ENCODE measurements around the gene BIRC6.
"Not testable (repeated sequence)": the region's sequence is repeated elsewhere in the genome, so short reads cannot be mapped to it uniquely, and the experiment has no call there.

Gene BIRC6

DNA sequence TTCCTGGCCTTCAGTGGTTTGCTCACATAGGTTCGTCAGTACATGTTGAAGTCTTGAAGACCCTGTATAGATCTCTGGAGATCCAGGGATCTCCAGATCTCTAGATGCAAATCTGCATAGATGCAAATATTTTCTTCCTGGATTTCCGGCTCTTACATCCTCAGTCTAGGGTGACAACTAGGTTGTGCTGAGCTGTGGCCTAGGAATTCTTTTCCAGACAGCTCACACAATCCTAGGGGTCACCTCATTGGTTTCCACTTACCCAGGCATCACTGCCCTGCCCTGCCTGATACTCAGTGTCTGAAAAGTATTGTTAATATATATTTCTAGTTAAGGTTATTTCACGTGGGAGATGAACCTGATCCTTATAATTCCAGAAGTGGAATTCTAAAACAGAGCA lies 165.9 kb downstream of the BIRC6 start:
- DNase-seq = no peak

DNA sequence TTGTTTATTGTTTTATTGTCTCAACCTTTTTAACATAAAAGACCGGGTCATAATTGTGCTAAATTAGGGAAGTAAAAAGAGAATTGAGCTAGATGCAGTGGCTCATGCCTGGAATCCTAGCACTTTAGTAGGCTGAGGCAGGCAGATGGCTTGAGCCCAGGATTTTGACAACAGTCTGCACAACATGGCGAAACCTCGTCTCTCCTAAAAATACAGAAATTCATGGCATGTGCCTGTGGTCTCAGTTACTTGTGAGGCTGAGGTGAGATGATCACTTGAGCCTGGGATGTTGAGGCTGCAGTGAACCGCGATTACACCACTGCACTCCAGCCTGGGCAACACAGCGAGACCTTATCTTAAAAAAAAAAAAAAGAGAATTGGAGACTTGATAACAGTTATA lies 166.9 kb downstream of the BIRC6 start:
- no peak for DNase-seq

DNA sequence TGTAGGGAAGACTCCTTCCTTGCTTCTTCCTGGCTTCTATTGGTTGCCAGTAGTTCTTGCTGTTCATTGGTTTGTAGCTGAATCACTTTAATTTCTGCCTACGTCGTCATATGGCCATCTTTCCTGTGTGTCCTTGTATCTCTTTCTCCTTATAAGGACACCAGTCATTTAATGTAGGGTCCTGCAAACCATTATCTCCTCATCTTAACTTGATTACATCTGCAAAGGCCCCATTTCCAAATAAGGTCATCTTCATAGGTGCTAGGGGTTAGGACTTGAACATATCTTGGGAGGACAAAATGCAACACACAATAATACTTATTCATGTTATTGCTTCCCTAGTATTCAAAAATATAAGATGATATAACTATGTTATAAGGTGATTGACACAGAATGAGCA lies 175.5 kb downstream of the BIRC6 start:
- DNase-seq = no peak

DNA sequence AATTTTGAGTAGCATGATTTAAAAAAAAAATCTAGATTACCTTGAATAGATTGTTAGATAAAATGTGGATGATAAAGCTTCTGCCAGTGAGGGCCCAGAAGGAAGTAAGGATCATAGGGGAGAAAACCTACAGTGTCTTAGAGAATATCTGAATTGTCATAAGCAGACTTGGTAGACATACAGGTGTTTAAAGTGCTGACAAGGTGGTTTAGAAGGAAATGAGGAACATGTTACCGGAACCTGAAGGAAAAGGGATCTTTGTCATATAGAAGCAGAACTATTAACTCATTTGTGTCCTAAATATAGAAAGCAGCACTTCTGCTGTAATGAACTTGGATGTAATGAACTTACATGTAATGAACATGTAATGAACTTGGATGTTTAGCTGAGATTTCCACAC lies 176.1 kb downstream of the BIRC6 start:
- no peak for DNase-seq

DNA sequence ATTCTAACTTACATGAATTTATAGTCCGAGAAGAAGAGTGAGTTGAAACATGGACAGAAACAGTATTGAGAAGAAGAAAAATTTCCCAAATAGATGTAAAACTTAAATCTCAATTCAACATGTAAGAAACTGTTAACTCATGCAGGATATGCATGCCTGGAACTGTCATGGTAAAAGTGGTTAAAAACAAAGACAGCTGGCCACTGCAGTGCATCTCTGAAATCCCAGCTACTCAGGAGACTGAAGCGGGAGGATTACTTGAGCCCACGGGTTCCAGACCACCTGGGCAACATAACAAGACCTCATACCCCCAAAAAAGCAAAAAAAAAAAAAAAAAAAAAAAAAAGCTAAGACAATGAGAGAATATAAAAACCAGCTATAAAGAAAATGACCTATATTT lies 178.0 kb downstream of the BIRC6 start:
- peak; percentile 1 for DNase-seq

DNA sequence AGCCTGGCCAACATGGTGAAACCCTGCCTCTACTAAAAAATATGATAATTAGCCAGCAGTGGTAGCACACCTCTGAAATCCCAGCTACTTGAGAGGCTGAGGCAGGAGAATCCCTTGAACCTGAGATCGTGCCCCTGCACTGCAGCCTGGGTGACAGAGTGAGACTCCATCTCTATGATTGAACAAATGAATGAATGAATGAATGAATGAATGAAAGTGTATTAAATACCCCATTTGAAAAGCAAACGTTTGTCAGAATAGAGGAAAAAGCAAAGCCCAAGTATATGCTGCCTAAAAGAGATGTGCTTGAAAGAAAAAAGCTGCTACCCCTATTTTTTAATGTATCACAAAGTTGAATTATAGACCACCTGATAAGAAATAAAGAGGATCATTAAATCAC lies 181.9 kb downstream of the BIRC6 start:
- no peak for DNase-seq

DNA sequence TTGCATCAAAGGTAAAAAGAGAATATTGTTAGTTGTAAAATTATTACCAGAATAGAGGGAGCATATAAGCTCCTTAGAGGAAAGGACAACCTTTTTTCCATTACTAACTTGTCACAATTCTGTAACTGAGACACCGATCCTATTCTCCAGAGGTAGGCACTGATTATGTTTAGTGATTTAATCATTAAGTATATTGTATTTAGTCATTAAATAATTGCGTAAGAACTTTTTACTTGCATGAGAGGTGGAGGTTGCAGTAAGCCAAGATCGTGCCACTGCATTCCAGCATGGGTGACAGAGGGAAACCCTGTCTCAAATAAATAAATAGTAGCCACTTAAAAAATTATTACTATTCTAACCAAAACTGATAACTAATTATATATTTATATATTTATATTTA lies 195.7 kb downstream of the BIRC6 start:
- DNase-seq = not testable (repeated sequence)

DNA sequence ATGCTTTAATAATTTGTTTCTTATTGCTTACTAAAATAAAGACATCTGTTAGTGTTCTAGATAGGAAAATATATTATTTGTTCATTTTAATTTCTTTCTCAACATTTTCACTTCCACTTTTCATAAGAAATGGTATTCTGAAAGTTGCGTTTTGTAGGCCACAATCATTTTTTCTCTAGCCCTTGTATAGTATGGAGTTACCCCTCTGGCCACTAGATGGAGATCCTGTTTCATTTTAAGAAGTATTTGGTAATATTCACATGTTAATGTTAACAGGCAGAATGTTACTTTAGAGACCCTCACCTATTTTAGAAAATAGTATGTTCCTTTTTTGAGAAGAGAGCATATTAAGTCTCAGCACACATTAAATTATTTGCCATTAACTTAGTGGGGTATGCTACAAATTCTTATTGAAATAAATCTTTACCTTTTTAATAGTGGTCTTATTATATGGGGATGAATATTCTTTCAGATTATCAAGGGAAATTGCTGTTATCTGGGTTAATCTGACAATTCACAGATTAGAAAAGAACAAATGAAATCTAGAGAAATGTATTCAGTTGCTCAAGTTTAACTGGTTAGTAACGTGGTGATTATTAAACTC lies 197.1 kb downstream of the BIRC6 start:
- peak; percentile 45 for DNase-seq

DNA sequence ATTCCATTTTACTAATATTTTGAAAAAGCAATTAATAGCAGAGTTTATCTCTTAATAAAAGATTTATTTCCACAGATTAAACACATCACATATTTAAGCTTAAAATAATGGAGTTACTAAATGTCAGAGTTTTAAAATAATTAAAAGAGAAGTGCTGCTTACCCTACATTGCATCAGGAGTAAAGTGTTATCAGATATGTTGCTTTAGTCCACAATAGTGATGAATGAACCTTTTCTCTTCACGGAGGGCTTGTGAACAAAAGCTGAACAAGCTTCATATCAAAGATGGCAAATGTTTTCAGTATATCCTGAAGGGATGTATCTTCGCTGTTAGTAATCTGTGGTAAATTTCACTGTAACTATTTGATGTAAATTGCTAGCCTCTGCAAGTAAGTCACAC lies 201.7 kb downstream of the BIRC6 start:
- no peak for DNase-seq

DNA sequence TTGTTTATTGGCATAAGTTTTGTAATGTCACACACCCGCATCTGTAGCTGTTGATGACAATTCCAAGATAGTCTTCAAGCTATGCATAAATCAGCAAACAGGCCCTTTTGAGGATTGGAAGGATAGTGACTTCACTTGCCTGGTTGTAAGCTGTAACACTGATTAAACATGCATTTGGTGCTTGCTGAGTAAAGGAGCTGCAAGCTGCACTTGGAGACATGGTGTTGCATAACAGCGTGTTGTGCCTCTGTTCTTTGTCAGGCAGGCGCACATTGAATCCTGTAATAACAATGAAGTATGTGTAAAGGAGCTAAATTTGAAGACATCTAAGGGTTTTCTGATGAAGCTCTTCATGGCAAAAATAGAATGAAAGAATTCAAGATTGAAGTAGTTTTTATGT lies 202.3 kb downstream of the BIRC6 start:
- DNase-seq = no peak

DNA sequence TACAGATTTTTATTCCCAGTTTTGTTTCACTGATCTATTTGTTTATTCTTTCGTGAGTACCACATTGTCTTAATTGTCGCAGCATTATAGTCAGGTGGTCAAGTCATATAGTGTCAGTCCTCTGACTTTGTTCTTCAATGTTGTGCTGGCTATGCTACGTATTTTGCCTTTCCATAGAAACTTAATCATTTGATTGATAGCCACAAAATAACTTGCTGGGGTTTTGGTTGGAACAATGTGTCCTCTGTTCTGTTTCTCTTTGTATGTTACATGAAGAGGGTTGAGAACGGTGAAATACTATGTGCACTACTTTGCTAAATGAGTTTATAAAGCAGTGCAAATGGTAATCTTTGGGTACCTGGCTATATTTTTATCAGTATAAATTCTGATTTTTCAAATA lies 206.1 kb downstream of the BIRC6 start:
- DNase-seq = no peak

DNA sequence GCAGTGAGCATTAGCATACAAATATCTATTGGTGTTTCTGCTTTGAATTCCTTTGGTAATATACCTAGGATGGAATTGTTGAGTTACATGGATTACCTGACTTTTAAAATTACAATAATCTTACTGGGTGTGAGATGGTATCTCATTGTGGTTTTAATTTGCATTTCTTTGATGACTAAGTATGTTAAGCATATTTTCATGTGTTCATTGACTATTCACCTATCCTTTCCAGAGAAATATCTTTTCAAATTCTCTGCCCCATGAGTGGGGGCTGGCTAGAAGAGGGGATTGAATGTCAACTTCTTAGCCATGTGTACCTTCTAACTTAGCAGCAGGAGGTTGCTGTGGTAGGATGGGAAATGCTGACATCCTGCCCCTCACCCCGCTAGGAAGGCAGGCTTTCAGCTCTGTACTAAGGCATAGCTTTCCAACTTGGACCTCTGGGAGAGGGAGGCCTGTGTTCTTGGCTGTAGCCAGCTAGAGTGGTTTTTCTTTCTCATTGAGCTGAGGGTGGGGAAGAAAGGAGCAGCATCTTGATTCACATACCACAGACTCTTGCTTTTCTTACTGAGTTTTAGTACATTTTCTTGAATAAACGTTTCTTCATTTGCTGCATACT lies 207.7 kb downstream of the BIRC6 start:
- DNase-seq = no peak

DNA sequence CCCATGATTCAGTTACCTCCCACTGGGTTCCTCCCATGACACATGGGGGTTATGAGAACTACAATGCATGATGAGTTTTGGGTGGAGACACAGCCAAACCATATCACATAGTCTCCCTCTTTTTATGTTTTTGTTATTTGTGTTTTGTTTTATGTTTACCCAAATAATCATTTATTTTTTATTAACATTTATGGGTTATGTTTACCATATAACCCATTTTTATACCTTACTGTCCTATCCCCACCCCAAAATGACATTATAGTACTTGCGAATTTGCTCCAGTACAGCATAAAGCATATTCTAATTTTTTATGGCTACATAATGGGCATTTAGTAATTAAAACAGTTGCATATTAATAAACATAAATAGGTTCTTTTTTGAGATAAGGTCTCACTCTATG lies 209.1 kb downstream of the BIRC6 start:
- DNase-seq = no peak

DNA sequence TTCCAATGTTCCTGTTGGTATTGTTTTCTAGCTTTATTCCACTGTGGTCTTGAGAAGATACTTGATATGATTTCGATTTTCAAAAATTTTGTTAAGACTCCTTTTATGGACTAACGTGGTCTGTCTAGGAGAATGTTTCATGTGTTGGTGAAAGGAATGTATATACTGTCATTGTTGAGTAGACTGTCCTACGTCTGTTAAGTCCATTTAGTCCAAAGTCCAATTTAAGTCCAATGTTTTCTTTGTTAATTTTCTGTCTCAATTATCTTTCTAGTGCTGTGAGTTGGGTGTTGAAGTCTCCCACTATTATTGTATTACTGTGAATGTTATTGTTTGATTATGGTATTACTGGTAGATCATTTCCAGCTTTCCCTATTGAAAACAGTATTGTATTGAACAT lies 215.2 kb downstream of the BIRC6 start:
- no peak for DNase-seq

DNA sequence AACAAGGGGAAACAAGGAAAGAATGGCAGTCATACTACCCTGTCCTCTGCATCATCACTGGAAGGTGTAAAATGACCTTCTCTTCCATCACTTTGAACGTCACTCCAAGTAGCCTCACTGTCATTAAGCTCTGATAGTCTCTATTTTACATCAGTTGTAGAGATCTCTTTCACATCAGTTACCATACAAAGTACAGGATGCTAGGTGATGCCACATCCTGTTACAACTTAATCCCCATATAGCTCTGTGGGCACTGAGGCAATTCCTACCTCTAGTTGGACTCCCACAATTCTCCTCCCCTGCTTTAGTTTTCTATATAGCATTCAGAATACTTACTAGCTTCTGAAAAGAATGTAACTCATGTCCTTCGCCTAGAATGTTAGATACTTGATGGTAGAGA lies 215.9 kb downstream of the BIRC6 start:
- DNase-seq = no peak

DNA sequence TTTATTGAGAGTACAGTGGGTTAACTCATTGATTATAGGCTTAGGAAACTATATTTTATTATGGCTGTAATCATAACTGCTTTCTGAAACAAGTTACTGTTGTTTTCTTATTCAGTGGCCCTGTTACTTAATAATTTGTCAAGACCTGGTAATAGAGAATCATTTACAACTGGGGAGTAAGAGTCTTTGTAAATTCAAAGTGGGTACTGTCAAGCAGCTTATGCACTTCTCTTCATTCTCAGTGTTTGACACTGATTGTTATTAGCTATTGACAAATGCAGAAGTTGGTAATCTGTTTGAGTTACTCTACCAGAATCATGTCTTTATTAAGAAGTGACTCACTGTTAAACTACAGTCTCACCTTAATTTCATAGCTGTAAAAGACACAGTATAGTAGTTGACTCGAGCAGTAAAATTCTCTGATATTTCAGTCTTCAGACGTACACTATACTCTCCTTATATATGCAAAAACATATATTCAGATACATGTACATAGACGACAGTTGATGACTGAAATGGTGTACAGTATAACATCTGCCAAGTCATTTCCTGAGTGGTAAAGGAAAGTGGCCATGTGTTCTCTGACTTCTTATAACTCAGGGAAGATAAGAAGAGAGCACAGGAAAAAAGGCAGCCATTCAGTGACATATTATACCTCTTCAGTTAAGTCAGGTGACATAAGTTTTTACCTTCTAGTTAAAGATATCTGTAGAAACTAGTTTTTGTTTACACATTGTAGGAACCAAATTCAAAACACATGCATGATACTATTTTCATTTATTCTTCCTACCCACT lies 235.0 kb downstream of the BIRC6 start:
- DNase-seq = peak; percentile 1

DNA sequence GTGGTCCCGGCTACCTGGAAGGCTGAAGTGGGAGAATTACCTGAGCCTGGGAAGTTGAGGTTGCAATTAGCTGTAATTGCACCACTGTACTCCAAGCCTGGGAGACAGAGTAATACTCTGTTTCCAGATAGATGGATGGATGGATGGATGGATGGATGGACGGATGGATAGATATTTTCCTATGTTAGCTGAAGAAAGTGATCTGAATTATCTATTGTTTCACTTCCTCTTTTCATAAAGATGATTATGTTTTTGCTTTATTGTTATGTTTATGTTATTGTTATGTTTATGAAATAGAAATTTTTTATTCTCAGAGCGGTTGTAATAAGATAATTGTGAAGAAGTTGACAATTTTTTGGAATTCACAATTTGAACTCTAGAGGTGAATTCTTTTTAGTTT lies 237.8 kb downstream of the BIRC6 start:
- no peak for DNase-seq

DNA sequence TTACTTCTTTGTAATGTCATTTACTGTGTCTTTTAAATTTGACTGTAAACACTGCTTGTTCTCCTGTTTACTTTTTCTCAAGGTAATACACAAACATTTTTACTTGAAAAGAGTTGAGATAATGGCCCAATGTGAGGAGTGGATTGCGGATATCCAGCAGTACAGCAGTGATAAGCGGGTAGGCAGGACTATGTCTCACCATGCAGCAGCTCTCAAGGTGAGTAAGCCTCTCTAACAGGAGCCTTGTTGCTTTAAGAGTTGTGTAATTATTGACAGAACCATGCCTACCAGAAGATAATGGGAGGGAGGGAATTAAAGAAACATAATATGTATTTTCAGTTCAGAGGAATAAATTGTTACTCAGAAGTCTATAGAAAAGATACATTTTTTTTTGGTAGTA lies 254.5 kb downstream of the BIRC6 start:
- peak; percentile 20 for DNase-seq

DNA sequence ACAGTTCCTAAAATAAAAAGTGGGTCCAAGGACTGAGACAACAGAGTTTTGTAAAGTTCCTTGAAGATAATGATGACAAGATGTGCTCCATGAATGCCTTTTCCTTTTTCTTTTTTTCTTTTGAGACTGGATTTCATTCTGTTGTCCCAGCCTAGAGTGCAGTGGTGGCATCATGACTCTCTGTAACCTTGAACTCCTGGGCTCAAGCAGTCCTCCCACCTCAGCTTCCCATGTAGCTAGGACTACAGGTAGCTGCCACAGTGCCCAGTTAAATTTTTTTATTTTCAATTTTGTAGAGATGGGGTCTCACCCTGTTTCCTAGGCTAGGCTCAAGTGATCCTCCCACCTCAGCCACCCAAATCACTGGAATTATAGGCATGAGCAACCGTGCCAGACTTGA lies 254.9 kb downstream of the BIRC6 start:
- DNase-seq = no peak

DNA sequence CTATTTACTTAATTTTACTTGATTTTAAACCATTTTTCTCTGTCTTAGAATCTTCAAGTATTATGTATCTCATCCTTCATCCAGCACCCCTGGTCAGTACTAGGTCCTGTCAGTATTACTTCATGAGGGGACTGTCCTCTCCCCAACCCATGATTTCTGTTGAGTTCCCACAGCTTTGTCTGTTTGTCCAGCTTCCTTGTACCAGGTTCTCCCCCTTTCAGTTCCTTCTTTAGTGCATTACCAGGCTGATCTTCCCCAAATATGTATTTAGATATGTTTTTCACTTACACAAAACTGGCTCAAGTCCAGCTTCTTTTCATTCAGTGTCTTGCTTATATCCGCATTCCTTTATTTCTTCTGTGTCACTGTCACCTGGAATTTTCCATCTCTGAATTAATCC lies 257.3 kb downstream of the BIRC6 start:
- no peak for DNase-seq

DNA sequence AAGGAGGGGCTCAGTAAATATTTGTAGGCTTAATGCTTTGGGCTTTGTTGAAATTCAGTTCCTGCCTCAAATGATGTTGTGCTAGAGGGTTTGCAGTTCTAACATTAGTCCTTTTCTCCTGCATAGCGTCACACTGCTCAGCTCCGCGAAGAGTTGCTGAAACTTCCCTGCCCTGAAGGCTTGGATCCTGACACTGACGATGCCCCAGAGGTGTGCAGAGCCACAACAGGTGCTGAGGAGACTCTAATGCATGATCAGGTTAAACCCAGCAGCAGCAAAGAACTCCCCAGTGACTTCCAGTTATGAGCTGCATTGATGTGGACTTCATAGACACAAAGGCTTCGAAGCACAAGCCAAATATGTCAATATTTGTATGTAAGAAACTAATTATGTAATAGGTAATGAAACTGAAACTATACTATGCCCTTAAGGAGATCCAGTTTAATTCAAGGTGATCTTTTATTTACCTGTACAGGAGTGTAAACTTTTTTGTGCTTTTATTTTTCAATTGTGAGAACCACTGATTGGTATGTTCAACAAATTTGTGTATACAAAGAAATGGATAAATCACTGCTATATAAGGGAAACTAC lies 260.9 kb downstream of the BIRC6 start:
- no peak for DNase-seq

DNA sequence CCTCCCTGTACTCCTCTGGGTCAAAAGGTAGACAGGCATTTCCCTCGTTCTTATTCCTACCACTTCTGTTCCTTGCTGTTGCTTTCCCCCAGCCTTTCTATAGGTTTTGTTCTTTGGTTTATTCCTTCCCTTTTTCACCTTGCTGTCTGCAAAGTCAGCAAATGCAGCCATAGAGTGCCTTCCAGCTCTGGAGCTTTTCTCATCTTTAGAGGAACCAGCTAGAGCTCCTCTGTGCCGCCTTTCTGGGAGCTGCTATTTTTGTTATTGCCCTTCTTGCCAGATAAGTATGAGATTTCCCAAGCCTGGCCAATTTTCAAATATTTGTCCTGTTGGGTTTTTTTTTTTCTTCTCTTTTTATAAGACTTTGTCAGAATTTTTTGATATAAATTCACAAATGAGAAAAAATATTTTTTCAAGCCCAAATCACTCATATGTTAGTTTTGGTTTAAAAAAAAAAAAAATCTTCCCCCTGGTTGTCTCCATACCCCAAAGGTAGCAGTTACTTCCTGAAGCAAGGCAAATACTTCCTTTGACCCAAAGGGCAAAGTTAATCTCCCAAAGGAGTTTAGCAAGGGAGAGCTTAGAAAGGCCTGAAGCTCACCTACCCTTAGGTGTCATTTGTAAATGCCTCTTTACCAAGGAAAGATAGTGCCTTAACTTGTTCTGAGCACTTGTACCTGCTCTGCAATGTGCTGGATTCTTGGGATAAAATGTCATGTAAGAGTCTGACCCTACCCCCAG lies 265.9 kb downstream of the BIRC6 start:
- DNase-seq = peak; percentile 1

DNA sequence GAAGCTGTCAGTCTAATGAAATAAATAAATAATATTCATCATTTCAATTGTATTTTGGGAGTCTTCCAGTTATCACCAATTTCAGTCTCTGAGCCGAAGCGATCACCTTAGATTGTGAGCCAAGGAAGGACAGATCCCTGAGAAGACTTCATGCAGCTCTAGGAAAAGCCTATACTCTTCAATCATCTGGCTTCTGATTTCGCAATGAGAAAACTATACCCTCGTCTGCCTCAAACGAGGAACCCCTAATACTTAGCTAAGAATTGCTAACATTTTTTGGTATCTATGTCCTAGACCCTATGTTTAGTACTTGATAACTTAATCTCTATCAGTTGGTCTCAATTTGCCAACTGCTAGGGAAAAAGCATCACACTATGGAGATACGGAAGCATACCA lies 266.5 kb downstream of the BIRC6 start:
- no peak for DNase-seq
